ENCODE data around the gene B3GNT9.

DNA sequence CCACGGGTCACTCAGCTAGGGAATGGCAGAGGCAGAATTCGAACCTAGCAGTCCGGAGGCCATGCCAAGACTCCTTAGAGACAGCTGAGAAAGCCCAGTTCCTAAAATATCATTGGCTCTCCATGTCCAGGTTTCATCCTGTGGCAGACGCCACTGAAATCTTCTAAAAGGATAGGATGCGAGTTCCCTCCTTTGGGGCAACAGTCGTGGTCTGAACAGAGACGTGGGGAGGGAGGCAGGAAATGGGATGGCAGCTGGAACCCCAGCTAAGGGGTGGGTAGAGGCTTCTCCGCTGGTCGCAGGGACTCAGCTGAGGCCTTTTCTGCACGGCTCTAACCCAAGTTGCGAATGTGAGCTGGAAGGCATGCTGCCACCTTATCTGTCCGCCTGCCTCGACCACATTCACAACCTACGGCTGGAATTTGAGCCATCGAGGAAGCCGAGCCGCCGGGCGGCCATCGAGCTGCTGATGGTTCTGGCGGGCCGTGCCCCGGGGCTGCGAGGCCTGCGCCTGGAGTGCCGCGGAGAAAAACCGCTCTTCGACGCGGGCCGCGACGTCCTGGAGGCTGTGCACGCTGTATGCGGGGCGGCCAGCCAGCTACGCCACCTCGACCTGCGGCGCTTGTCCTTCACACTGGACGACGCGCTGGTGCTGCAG, 11.8 kb upstream of the B3GNT9 start:
- TF ChIP-seq EZH2 (IDR thresholded peaks at IDR 0.05; ENCODE audit: insufficient read depth, poor library complexity, severe bottlenecking) = no peak
- no peak for TF ChIP-seq EZH2phosphoT487 (IDR thresholded peaks at IDR 0.05; ENCODE audit: insufficient read depth, low read depth)
